Cardiac septum (tissue), 1 donor: ENCODE data around the gene CCDC28B. TPM values are rescaled to one million over a fixed set of nuclear protein-coding genes. Genes with fewer than 3 reads are reported as not detected.
"Not testable (repeated sequence)": the region's sequence is repeated elsewhere in the genome, so short reads cannot be mapped to it uniquely, and the experiment has no call there.

Source experiments
- DNase-seq: peaks from one replicate; pipeline ENCODE4 v3.0.0-alpha.2; 2020; ENCODE audit warnings: low spot score
- intact Hi-C: fragments of 100-400 bp; cut with DNase I; formaldehyde crosslinking; loops from one replicate; pipeline ENCODE4 v1.14.0; 2022
- long read RNA-seq: library from polyadenylated mRNA; unstranded; transcript quantifications from one replicate; pipeline ENCODE4 v2.0.0, GENCODE V29; 2021
- total RNA-seq: library from RNA; stranded (reverse); fragmentation: NEBNext Ultra II Directional; extraction: Animal tissue kit (Norgen Biotek cat#: 25700); gene quantifications from one replicate; pipeline ENCODE4 v1.2.1, GENCODE V29; 2021
- donor health status: DM: no; HTN: no; CAD: no.

Gene CCDC28B
- total RNA-seq: 10.2 TPM
- long read RNA-seq, transcript CCDC28B-201 (6 exons, 1,089 nt): major isoform, 8 of 12 reads
- long read RNA-seq, partial matches to known transcripts: 1 of 12 reads
- long read RNA-seq, other reads (novel, unspliced or antisense): 3 of 12 reads

GRCh38 chr1:32200226-32201010, at the start of gene CCDC28B:
Gene CCDC28B (plus strand): TSS chr1:32200595. CDS start chr1:32201936, 1,341 bp downstream.
- intact Hi-C loops: no loop called here
- peak; percentile 82 for DNase-seq

DNA sequence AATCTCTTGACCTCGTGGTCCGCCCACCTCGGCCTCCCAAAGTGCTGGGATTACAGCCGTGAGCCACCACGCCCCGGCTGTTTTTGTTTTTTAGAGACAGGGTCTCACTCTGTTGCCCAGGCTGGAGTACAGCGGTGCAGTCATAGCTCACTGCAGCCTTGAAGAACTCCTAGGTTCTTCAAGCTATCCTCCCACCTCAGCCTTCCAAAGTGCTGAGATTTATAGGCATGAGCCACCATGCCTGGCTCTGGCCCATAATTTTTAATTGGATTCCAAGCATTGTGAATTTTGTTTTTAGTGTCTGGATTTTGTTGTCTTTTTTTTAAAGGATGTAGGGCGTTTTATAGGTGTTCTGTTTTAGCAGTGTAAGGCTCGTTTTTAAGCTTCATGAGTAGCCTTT, 49.5 kb upstream of the CCDC28B start:
- intact Hi-C loops: no loop called here
- DNase-seq: no peak

DNA sequence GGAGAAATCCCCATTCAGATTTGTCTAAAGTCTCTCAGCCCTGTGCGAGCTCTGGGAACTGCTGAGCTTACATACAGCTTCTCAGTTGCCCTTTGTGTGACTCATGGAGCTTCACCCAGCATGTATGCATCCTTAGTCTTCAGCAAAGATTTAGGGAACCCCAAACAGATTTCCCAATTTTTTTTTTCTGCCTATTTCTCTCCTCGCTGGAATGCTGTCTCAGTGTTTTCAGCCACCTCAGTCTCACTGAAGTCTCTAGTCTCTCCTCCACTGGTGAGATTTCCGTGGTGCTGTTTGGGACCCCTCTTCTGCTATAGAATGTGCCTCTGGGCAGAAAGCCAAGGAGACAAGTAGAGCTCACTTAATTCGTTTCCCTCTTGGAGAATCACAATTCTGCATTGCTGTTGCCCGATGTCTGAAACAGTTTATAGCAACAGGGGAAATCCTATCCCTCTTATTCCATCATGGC, 49.0 kb upstream of the CCDC28B start:
- intact Hi-C loops: no loop called here
- no peak for DNase-seq

GRCh38 chr1:32159189-32159588, 41.2 kb upstream of the CCDC28B start:
- intact Hi-C loops: no loop called here
- no peak for DNase-seq

DNA sequence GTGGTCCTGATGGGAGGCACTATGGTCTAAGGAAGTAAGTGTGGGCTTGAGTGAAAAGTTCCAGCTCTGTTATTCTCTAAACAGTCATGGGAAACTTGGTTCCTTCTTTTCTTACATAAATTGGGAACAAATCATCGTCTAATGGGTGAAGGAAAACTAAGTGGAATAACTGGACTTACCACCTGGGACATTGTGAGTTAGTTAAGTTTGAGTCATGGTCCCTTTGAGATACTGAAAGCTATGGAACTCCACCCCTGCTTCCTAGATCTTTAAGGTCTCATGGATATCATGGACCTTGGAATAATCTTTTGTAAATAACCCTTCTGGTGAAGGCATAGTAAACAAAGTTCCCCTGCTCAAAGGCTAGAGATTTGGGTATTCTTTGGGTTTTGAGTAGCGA, 37.0 kb upstream of the CCDC28B start:
- intact Hi-C loops: no loop called here
- DNase-seq: no peak

DNA sequence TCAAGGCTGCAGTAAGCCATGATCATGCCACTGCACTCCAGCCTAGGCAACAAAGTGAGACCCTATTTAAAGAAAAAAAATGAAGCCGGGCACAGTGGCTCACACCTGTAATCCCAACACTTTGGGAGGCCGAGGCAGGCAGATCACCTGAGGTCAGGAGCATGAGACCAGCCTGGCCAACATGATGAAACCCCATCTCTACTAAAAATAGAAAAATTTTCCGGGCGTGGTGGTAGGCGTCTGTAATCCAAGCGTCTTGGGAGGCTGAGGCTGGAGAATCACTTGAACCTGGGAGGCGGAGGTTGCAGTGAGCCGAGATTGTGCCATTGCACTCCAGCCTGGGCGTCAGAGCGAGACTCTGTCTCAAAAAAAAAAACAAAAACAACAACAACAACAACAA, 34.8 kb upstream of the CCDC28B start:
- intact Hi-C loops, DNase-seq: not testable (repeated sequence)

DNA sequence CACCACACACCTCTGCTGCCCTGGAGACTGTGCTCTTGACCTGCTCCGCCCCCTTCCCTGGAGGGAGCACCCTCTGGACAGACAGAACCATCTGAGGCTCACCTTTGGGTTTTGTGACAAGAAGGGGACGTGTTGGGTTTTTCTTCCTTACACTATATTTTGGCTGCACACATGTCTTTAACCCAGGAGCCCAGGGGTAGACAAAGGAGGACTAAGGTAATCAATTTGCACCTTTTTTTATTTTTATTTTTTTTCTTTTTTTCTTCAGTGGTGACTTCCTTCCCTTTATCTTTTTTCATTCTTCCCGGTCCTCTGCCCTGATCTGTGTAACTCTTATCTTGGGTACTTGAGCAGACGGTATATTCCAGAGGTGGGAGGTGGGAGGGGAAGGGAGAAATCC, 29.4 kb upstream of the CCDC28B start:
- intact Hi-C loops: no loop called here
- DNase-seq: no peak

GRCh38 chr1:32172621-32173245, 27.7 kb upstream of the CCDC28B start:
- intact Hi-C loops: no loop called here
- no peak for DNase-seq

- no peak for DNase-seq
- intact Hi-C loops: loop anchor here (5.0 kb wide), 1 partner anchor 71 kb away; the partner anchor contains the start of gene KPNA6
Observed at GRCh38 chr1:32178380-32179192, 21.8 kb upstream of the CCDC28B start.

- intact Hi-C loops: loop anchor here (5.0 kb wide), 1 partner anchor 72 kb away; the partner anchor contains the start of gene KPNA6
Observed at GRCh38 chr1:32179193-32179442, 21.3 kb upstream of the CCDC28B start.

GRCh38 chr1:32179443-32180185, 20.8 kb upstream of the CCDC28B start, which contains the start of gene TXLNA:
Gene TXLNA (plus strand): TSS chr1:32179675. CDS start chr1:32180346, 671 bp downstream.
- DNase-seq: peak; percentile 98
- intact Hi-C loops: loop anchor here (5.0 kb wide), 1 partner anchor 72 kb away; the partner anchor contains the start of gene KPNA6

More at GRCh38 chr1:32179193-32179442, 21.3 kb upstream of the CCDC28B start:
- DNase-seq: no peak

GRCh38 chr1:32180186-32181060, 20.0 kb upstream of the CCDC28B start:
- peak; percentile 78 for DNase-seq
- intact Hi-C loops: no loop called here

- intact Hi-C loops: no loop called here
- DNase-seq: no peak
Observed at GRCh38 chr1:32181065-32181464, 19.3 kb upstream of the CCDC28B start.

DNA sequence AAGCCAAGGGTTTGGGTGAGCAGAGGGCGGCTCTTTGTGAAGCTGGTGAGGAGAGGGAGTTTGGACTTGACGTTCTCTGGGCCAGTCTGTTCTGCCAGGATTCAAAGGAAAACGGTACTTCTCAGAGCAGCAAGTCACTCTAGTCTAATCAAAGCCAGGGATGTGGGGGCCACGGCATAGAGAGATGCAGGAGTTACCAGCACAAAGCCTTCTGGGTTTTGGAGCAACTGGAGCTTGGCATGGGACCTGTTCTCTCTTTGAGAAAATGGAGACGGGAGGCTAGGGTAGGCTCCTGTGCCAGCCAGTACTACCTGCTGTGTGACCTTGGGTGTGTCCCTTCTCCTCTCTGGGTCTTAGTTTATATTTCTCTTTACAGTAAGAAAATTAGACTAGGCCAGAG, 18.8 kb upstream of the CCDC28B start:
- DNase-seq: no peak
- intact Hi-C loops: no loop called here

GRCh38 chr1:32182060-32182459, 18.3 kb upstream of the CCDC28B start:
- intact Hi-C loops: no loop called here
- no peak for DNase-seq

DNA sequence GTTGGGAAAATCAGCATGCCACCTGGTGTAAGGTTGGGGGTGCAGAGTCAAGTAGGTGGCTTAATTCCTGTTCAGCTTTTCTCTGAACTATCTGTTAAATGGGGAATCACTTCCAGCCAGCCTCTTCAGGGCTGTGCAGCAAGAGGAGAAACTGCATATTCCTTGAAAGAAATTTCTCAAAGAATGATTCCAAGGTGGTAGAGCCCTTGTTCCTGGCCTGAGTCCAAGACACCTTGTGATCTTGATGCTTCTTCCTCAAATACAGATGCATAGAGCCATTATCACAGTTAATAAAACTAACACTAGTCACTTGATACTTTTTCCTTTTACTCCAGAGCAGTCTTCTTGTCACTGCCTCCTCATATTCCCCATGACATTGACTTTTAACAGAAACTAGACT, 15.7 kb upstream of the CCDC28B start:
- intact Hi-C loops: no loop called here
- no peak for DNase-seq

DNA sequence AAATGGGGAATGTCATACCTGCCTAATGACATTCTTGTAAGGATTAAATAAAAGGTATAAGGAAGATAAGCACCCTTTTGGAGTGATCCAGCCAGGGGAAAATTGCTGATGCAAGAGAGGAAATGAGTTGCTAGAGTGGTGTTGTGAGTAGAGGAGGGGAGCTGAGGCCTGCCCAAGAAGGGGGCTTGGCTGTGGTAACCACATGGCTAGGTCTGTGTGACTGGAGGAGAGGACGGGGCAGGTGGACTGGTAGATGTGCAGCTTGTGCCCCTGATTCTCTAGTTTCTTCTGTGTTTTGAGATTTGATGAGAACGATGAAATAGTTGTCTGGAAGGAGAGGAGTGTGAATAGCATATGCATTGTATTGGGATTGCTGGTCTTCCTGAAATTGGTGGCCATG, 14.3 kb upstream of the CCDC28B start:
- intact Hi-C loops: no loop called here
- DNase-seq: no peak

DNA sequence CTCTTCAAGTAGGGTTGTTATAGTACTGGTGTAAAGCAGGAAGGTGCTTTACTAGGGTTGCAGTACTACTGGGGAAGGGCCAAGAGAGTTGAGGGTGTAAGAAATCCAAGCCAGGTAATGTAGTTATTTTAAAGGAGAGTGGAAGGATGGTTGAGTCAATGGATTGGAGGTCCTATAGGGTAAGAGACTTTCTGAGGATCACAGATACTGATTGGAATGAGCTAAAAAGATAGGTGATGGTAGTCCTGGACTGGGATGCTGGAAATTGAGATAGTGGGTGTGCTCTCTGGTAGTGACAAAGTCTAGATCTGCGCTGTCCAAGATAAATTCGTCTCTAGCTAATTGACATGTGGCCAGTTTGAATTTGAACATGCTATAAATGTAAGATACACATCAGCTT, 13.9 kb upstream of the CCDC28B start:
- intact Hi-C loops: no loop called here
- DNase-seq: no peak
